HPDE6-E6E7 (cell line): ENCODE results near the gene PRRT4.

Experiments
- DNase-seq: peaks from one replicate; pipeline ENCODE4 v3.0.0; 2011; ENCODE audit warnings: missing footprints; ENCODE audit errors: extremely low spot score

The PRRT4 gene

GRCh38 chr7:128395748-128396147 lies 34.3 kb upstream of the PRRT4 start:
- DNase-seq = no peak

GRCh38 chr7:128394904-128395496 lies 33.5 kb upstream of the PRRT4 start:
- DNase-seq = no peak

GRCh38 chr7:128393526-128394330 lies 32.2 kb upstream of the PRRT4 start:
- no peak for DNase-seq

- DNase-seq = no peak
Observed at GRCh38 chr7:128392446-128393327, 31.2 kb upstream of the PRRT4 start.

- DNase-seq = no peak
Observed at GRCh38 chr7:128391805-128392204, 30.3 kb upstream of the PRRT4 start.

- no peak for DNase-seq
Observed at GRCh38 chr7:128390871-128391565, 29.5 kb upstream of the PRRT4 start.

GRCh38 chr7:128389618-128390329 lies 28.3 kb upstream of the PRRT4 start:
- DNase-seq = no peak

- no peak for DNase-seq
Observed at GRCh38 chr7:128389085-128389617, 27.7 kb upstream of the PRRT4 start.

GRCh38 chr7:128388145-128388485 lies 26.6 kb upstream of the PRRT4 start:
- DNase-seq = no peak

GRCh38 chr7:128387216-128388144 lies 26.0 kb upstream of the PRRT4 start:
- peak; percentile 91 for DNase-seq

- no peak for DNase-seq
Observed at GRCh38 chr7:128385988-128386925, 24.8 kb upstream of the PRRT4 start.

- DNase-seq = no peak
Observed at GRCh38 chr7:128384726-128385125, 23.2 kb upstream of the PRRT4 start.

- DNase-seq = no peak
Observed at GRCh38 chr7:128383776-128384175, 22.3 kb upstream of the PRRT4 start.

- peak; percentile 60 for DNase-seq
Observed at GRCh38 chr7:128381161-128381821, 19.8 kb upstream of the PRRT4 start.

GRCh38 chr7:128380483-128381106 lies 19.1 kb upstream of the PRRT4 start:
- DNase-seq = no peak

GRCh38 chr7:128379900-128380479 lies 18.5 kb upstream of the PRRT4 start:
- DNase-seq = no peak

GRCh38 chr7:128378637-128379036 lies 17.1 kb upstream of the PRRT4 start:
- DNase-seq = no peak
